Hypothalamus (tissue), 51 donors: ENCODE measurements around the gene ADARB2.

ENCODE experiments used
- DNase-seq, 51 donors: peaks; one replicate each; lab custom pipeline; 2025; lab: John Stamatoyannopoulos, UW

Gene ADARB2

DNA sequence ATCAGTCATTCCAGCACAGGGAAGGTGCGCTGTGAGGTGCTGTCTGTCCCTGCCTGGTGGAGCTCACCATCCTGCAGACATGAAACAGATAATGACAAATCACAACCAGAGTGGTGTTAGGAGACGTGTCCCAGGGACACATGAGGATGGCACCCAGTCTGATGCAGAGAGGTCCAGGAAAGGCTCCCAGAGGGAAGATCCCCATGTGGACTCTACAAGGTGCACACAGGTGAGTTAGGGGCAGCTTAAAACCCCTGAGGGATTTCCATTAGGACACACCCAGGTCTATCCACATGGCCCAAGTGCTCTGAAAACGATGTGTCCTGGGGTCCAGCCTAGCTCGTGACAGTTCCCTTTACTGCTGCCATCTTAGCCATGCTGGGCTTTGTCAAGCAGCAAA lies 91.4 kb downstream of the ADARB2 start:
- DNase-seq: no peak

DNA sequence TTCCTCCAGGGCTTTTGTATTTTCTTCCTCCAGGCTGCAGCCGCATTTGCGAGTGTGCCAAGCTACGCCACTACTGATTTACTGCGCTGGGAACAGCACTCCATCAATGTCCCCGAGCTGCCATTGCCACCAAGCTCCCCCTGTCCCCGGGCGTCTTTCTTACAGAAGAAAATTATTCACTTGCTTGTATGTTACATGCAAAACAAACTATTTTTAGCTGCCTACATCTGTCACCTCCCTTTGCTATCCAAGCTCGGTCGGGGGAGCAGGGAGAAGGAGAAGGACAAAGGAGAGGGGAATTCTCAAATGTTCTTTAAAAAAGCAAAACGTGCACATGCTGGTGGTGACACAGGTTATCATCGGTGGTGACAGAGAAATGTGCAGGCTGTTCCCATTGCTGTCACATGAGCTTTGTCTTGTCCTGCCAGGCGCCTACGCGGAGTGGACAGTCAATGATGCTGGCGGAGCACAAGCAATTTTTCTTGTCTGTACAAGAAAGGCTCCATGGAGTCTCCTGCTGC lies 93.1 kb downstream of the ADARB2 start:
- DNase-seq: peak in 1 of 51 donors; percentile 17

DNA sequence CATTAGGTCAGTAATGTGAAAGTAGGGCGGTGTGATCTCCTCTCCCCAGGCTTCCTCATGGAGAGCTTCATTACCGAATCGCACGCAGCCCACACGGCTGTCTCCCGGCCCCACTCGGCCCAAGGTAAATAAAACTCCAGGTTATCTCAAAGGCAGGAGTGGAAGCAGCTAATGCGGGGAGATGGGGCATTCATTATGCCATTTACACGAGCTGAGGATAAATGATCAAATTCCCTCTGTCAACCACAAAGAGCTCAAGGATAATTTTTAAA lies 93.5 kb downstream of the ADARB2 start:
- no peak for DNase-seq

DNA sequence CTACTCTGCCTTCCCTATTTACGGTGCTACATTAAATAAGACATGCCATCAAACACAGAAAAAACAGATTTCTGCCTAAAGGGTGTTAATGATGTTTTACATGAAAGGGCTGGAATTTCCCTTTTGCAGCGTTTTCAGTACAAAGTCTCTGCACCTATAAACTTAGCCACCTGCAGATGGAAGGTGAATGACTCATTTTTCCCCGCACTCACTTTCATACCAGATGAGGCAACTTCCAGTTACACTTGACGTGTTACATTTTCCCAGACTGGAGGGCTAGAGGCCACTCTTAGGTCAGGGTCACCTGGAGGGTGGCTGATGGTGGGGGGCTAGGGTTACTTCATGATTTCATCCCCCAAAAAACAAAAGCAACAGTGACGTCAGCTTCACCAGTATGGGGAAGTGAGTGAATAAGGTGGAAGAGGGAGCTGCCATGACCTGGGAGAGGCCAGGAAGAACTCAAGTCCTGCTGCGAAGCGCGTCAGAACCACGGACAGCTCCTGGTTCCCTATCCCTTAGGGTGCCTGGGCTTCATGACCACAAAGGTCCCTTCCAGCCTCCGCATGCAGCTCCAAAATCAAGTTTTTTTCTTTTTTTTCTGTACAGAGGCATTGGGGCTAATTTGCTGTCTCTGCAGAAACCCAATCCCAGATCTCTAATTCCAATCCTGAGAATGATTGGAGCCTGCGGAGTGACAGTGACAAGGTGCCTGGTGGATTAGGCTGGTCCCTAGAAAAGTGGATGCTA lies 94.0 kb downstream of the ADARB2 start:
- DNase-seq: no peak

DNA sequence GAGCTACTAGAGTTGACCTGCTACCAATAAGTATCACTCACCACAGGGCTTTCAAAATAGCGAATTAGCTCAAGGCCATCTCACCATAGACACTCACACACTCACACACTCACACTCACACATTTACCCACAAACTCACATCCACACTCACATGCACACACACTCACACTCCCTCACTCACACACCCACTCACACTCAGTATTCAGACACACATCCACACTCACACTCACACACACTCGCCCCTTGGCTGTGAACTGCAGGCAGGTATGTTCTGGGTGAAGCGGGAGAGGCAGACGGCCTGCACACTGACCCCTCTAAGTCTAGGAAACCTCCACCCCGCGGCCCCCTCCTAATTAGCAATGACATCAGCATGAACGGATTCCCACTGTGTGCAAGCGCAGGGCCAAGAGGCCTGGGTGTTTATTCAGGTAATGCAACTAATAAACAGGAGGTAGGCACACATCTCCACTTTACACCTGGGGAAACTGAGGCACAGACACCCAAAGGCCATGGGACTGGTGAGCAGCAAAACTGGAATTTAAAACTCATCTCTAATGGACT lies 94.6 kb downstream of the ADARB2 start:
- no peak for DNase-seq

DNA sequence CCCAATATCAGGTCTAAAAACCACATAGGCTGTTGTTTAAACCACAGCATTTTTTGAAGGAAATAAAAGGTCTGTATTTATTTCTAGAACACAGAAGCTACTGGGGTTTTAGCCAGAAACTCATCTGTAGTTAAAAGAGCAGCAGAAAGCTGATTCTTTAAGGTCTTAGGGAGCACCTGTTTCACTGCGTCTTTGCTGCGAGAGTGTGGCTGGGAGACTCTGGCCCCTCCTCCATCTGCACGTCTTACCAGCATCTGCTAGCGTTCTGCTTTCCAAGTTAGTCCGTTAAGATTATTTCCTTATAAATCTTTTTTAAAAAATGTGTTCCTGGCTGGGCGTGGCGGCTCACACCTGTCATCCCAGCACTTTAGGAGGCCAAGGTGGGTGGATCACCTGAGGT lies 95.9 kb downstream of the ADARB2 start:
- no peak for DNase-seq

DNA sequence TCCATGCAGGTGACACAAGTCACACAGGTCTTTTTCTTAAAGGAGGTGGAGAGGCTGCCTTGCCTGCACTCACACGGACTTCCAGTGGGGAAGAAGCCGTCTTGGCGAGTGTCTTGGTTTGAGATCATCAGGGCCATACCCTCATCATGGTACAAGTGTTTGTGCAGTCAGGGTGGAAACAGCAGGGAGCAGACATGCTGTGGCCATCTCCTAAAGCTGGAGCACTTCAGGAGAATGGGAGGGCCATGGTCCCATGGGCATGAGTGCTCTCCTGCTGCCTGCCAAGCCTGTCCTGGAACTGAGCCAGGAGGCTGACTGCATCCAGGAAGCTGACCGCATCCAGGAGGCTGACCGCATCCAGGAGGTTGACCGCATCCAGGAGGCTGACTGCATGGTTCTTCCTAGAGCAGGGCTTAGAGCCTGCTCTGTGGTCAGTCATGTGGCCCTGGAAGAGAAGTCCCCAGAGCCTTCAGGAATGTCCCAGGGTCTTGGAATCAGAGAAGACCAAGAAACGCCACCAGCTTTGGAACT lies 98.4 kb downstream of the ADARB2 start:
- no peak for DNase-seq

DNA sequence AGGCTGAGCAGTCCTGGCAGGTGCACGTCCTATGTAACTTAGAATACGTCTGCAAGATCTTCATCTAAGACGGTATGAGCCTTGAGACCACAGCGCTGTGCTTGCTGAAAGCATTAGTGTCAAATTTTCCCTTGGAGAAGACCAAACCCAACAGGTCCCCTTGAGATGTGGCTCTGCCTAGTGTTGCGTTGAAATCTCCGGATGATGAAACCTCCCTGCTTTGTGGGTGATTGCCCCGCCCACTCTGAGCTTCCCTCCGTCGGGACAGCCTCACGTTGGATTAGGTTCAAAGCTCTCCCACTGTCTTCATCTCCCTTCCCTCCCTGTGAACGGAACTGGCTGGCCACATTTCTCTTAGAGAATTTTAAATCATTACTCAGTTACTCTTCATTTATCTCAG lies 102.0 kb downstream of the ADARB2 start:
- DNase-seq: no peak

DNA sequence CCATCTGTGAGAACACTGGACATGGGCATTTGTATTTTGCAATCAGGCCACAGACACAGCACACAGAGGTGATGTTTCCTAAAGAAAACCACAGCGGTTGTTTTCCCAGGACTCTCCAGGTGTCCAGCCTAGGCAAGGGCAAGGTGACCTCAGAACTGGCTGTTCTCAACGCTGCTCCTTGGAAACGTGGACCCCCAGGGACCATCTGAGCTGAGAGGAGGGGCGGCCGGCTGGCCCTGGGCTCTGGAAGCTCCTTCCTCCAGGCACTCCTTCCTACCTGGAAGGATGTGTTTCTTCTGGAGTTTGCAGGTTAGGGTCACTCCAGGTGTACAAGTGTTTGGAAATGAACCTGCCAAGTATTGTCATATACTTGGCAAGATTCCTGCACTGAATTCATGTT lies 103.1 kb downstream of the ADARB2 start:
- no peak for DNase-seq

DNA sequence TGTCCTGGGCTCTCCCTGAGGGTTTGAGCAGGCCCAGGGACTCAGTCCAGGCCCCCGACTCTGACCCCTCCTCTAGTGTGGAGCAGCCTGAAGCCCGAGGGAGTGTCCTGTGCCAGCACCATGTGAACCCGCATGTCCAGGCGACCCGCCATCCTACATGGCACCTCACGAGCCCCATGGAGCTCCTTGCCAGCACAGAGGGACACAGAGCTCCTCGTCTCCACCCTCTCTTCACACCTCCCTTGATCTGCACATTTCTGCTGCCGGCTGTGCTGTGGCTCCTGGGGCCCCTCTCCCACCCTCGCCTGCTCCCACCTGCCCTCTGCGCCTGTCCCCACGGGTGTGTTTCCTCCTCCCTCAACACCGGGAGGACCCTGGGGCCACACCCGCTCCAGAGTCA lies 103.5 kb downstream of the ADARB2 start:
- no peak for DNase-seq

DNA sequence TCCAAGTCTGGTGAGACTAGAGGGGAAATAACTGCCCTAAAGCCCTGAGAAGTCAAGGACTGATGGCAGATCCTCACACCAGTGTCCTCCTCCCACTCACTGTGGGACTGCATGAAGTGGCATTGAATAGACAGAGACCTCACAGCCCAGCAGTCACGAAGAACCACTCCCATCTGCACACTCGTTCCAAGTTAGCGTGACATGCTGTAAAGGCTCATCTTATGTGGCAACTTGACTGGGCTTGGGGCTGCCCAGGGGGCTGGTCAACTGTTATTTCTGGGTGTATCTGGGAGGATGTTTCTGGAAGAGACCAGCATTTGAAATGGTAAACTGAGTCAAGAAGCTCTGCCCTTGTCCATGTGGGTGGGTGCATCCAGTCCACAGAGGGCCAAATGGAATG lies 104.7 kb downstream of the ADARB2 start:
- DNase-seq: no peak

DNA sequence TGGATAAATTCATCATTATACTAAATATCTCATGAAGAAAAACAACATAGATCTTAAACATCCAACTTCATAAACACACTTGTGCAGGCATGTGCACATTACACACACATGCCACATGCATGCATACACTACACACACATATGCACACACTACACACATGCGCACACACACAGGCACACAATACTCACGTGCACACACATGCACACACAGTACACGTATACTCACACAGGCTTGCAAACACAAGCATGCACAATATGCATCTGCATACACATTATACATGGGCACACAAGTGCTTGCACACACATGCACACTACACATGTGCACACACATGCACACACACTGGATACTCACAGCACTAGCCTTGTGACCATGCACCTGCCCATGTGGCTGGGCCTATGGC lies 105.2 kb downstream of the ADARB2 start:
- DNase-seq: no peak

DNA sequence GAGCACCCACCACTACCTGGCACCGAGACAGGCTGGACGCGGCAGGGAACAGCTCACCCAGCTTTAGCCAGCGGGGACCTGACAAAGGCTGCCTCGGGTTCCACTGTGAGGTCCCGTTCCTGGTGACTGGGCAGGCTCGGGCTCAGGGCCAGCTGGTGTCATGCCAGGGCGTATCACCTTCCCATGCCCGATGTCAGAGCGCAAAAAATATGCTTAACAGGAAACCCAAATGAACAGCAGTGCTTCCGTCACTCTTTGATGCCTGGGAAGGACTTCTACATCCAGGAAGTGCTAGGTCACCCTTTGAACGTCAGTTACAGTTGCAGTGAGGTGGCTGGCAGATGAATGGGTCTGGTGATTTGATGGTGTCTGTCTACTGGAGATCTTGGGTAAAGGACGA lies 106.0 kb downstream of the ADARB2 start:
- DNase-seq: no peak

DNA sequence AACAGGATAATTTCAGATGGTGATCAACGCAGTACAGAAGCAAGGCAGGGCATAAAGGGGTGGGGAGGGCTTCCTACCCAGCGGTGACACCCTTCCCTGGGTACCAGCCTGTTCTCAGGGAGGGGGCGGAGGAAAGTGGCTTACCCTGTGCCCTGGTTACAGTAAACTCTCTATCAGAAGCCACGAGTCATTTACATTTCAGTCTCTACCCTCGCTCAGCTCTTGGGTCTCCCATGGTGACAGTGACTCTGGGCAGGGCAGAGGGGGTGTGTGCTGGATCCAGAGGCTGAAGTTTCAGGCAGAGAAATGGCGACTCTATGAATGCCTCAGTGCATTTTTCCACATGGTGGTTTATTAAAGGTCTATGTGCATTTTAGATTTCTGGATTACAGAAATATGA lies 107.0 kb downstream of the ADARB2 start:
- no peak for DNase-seq

DNA sequence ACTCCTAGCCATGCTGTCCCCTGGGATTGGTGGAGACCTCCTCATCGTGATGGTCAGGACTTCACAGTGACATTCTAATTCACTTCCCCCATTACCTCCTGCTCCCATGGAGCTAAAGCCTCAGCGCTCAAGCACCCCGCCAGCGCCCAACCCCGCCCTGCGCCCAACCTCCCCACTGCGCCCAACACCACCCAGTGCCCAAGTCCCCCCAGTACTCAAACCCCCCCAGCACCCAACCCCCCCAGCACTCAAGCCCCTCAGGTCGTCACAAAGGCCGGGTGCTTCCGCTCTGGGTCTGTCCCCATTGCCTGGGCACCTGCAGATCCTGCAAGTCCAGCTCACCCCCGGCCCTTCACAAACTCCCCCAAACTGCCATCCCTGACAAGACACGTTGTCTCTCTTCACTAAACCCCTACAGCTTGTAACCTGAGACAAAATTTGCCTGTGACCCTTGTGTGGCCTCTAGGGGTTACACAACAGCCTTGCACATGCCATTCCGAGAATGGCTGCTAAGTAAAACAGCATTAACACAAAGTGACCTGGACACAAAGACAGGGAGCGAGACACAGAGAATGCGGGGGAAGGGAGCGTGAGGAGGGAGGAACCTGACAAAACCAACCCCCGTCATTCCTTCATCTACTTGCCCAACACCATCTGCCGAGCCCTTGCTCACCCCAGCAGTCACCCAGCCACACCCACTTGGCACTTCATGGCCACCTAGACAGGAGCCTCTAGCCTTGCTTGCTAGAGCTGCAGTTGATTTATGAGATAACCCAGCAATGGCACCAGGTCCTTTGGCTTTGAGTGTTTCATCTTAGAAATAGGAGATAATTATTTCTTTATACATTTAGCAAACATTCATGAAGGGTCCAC lies 107.8 kb downstream of the ADARB2 start:
- DNase-seq: no peak

DNA sequence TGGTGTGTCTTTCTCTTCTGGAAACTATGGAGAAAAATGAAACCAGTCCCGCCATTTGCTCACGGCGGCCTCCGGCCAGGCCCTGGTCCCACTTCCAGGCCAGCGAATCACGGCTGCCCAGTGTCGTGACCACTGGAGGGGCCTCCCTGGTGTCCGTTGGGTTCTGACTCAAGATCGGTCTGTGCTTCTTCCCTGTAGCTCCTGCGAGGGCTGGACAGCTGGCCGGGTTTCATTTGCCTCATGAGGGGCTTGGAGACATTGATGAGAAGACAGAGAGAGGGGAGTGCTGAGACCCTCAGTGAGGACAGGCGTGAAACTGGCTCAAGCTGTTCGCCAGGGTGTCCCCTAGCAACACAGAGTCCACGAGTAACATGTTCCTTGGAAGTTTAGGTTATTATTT lies 108.6 kb downstream of the ADARB2 start:
- DNase-seq: no peak

DNA sequence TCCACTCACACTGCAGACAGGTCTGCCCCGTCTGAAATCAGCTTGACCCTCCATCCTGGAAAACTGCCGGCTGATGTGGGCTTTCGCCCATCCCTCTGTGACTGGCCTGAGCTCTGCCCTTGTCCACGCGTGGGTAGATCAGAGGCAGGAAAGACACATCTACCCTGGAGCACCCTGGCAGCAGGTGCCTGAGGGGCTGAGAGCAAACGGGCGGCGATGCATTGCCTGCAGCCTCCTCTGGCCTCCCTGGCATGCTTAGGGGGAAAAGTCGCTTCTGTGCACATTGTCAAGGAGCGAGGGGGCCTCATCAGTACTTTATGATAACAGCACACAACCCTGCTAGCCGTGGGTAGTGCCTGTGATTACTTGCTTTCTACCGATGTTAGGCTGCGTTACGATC lies 109.4 kb downstream of the ADARB2 start:
- DNase-seq: no peak

DNA sequence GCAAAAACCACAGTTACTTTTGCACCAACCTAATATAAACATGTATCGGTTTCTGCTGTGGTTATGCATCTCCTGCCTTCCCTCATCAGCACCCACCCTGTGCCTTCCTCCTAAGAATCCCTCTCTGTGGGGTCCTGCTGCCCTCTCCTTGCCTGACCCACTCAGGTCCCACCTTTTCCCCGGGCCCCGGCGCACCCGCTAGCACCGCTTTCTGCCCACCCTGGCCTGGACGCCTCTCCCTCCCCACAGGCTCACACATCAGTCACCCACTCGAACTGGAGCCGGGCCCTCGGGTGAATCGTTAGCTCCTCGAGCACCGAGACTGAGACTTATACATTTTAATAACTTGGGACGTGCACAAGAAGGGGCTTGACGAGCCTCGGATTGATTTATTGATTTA lies 110.5 kb downstream of the ADARB2 start:
- no peak for DNase-seq

DNA sequence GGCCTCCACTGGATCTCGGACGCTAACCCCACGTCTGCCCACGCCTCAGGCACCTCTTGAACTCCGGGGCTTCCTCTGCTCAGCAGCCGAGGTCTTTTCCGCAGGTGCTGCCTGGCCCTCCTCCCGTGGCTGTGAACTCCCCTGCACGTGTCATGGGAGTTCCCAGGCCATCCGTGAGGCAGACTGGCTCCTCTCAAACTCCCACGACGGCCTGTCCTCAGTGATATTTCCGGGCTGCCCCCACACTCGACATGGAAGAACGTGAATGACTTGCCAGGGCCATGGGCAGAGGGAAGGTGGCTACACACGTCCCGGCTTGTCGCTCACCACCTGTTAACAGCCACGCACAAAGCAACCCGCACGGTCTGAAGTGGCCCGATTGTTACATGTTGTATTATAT lies 110.9 kb downstream of the ADARB2 start:
- DNase-seq: no peak

DNA sequence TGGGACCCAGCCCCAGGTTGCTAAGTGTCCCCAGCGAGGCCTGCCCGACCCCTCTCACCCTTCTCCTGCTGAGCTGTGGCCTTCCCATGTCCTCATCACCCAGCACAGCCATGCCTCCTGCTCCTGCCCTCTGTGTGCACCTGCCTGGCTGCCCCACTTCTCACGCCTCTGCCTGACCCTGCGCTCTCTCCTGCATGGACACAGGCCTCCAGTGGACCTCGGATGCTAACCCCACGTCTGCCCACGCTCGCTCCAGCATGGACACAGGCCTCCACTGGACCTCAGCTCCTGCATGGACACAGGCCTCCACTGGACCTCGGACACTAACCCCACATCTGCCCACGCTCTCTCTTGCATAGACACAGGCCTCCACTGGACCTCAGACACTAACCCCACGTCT lies 111.6 kb downstream of the ADARB2 start:
- DNase-seq: no peak

DNA sequence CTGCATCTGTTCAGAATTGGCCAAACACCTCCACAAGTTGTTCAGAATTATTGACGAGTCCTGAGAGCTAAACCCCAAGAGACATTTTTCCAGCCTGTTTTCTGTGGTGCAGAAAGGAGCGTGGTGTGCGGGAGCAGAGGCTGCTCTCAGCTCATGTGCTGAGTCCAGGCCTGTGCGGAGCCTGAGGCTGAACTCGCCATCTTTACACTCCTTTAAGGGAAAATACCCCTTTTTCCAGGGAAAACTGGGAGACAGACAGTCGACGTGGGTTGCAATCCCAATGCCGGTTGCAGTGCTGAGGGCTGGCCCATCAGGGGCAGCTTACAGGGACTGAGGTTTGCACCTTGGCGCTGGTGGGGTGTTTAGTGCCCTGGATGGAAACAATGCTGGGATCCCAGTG lies 112.2 kb downstream of the ADARB2 start:
- no peak for DNase-seq

DNA sequence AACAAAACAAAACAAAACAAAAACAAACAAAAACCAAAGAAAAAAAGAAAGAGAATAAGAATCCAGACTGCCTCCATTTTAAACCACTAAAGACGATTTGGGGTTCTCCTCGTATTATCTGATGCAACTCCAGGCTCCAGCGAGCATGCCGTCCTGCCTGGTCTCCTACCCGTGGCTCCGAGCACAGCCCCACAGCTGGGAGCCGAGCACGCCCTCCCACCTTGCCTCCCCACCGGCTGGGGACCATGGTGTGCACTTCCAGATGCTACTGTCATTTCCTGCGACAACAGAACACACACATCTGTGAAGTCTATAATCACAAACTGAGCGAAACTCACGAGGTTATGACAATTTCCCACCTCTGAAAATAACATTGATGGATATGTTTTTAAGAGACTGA lies 113.1 kb downstream of the ADARB2 start:
- no peak for DNase-seq
